ENCODE results near the gene GSPT1. TPM values are rescaled to one million over a fixed set of nuclear protein-coding genes. Genes with fewer than 3 reads are reported as not detected.
"Not testable (repeated sequence)": the region's sequence is repeated elsewhere in the genome, so short reads cannot be mapped to it uniquely, and the experiment has no call there.

GSPT1 gene
- total RNA-seq, 1 donor from 2014 or later: 60.5 TPM

DNA sequence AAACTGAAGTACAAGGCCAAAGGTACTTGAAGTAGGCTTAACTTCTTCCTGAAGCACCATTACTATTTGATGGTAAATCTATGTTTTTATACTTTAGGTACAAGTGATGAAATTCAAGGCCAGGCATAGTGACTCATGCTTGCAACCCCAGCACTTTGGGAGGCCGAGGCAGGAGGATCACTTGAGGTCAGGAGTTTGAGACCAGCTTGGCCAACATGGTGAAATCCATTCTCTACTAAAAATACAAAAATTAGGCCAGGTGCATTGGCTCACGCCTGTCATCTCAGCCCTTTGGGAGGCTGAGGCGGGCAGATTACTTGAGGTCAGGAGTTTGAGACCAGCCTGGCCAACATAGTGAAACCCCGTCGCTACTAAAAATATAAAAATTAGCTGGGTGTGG is 92.1 kb downstream of the GSPT1 start:
- not testable (repeated sequence) for H3K4me1 ChIP-seq (ENCODE audit: control insufficient read depth in 3 of 3, insufficient read depth in 3 of 3, low read length in 3 of 3); H3K4me3 ChIP-seq (ENCODE audit: low read length in 3 of 3); H3K9me3 ChIP-seq (ENCODE audit: control insufficient read depth in 3 of 3, low read length in 3 of 3); H3K36me3 ChIP-seq (ENCODE audit: control insufficient read depth in 3 of 3, insufficient read depth in 3 of 3, low read length in 3 of 3); H3K27me3 ChIP-seq (ENCODE audit: control insufficient read depth in 3 of 3, insufficient read depth in 3 of 3, low read length in 3 of 3); H3K9ac ChIP-seq (ENCODE audit: low read depth in 1 of 3, low read length in 3 of 3)
- H3K27ac ChIP-seq (ENCODE audit: low read depth, low read length): peak overlapping the region; percentile 62

DNA sequence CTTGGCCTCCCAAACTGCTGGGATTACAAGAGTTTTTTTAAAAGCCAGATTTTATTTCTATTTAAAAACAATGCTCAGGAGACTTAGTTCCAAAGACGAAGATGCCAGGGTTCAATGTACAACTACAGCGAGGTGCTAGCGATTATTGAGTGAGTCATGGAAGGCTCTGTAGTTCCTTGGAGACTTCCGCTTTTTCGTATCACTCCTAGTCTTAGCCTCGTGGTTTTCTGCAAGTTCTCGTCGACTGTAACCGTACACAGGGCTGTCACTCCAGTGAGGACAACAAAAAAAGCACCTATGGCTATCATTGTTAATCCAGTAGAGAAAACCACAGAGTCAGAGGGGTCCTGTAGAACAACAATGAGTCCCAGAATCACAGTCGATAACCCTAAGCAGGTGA is 96.0 kb downstream of the GSPT1 start:
- H3K9me3 ChIP-seq (ENCODE audit: control insufficient read depth in 3 of 3, low read length in 3 of 3): no peaks in the 10 kb centered on the region
- H3K9ac ChIP-seq (ENCODE audit: low read depth in 1 of 3, low read length in 3 of 3): no peak overlapping the region
- no peaks in the 10 kb centered on the region for H3K36me3 ChIP-seq (ENCODE audit: control insufficient read depth in 3 of 3, insufficient read depth in 3 of 3, low read length in 3 of 3)
- no peaks in the 10 kb centered on the region for H3K27me3 ChIP-seq (ENCODE audit: control insufficient read depth in 3 of 3, insufficient read depth in 3 of 3, low read length in 3 of 3)
- H3K27ac ChIP-seq (ENCODE audit: low read depth, low read length): no peak overlapping the region
- peaks cover 5 to 8% (median 7%) of the 10 kb centered on the region in 3 donors for H3K4me1 ChIP-seq (ENCODE audit: control insufficient read depth in 3 of 3, insufficient read depth in 3 of 3, low read length in 3 of 3)
- no peak overlapping the region for H3K4me3 ChIP-seq (ENCODE audit: low read length in 3 of 3)

- not testable (repeated sequence) for H3K27ac ChIP-seq (ENCODE audit: low read depth, low read length); H3K4me3 ChIP-seq (ENCODE audit: low read length in 3 of 3); H3K27me3 ChIP-seq (ENCODE audit: control insufficient read depth in 3 of 3, insufficient read depth in 3 of 3, low read length in 3 of 3); H3K36me3 ChIP-seq (ENCODE audit: control insufficient read depth in 3 of 3, insufficient read depth in 3 of 3, low read length in 3 of 3); H3K4me1 ChIP-seq (ENCODE audit: control insufficient read depth in 3 of 3, insufficient read depth in 3 of 3, low read length in 3 of 3); H3K9me3 ChIP-seq (ENCODE audit: control insufficient read depth in 3 of 3, low read length in 3 of 3); H3K9ac ChIP-seq (ENCODE audit: low read depth in 1 of 3, low read length in 3 of 3)
These were observed 96.8 kb downstream of the GSPT1 start for GRCh38 chr16:11818970-11819369.

Small RNA genes lying within 50 kb of the gene (small RNA-seq; reads per million reads assigned to genes)
- not detected for gene AC007216.5
- not detected for gene COX6CP1

Other genes with a start within 250 kb of the GSPT1 start
- gene SNN, start 247.5 kb downstream of the GSPT1 start, total RNA-seq: 14.6 TPM
- 14.1 TPM for gene TXNDC11, start 173.1 kb downstream of the GSPT1 start, total RNA-seq
- 33.9 TPM for gene ZC3H7A, start 118.7 kb downstream of the GSPT1 start, total RNA-seq
- gene RSL1D1, start 64.4 kb downstream of the GSPT1 start, total RNA-seq: 75.2 TPM
- 3.1 TPM for gene NPIPB2, start 26.1 kb upstream of the GSPT1 start, total RNA-seq
- gene TNFRSF17, start 49.3 kb upstream of the GSPT1 start, total RNA-seq: not detected
- 16.2 TPM for gene SNX29, start 60.8 kb upstream of the GSPT1 start, total RNA-seq

Data from skeletal muscle tissue (tissue), 5 donors.